Erythroblast (primary cell): ENCODE measurements around the gene TSPAN3.

Experiments
- GATA1 ChIP-seq: IDR thresholded peaks from 2 replicates; pipeline ENCODE4 v1.6.1; 2011; ENCODE audit warnings: low read depth, mild to moderate bottlenecking, control low read depth, low read length, moderate library complexity
- POLR2A ChIP-seq: IDR thresholded peaks from 2 replicates; pipeline ENCODE4 v1.6.1; 2011; ENCODE audit warnings: mild to moderate bottlenecking, low read length

DNA sequence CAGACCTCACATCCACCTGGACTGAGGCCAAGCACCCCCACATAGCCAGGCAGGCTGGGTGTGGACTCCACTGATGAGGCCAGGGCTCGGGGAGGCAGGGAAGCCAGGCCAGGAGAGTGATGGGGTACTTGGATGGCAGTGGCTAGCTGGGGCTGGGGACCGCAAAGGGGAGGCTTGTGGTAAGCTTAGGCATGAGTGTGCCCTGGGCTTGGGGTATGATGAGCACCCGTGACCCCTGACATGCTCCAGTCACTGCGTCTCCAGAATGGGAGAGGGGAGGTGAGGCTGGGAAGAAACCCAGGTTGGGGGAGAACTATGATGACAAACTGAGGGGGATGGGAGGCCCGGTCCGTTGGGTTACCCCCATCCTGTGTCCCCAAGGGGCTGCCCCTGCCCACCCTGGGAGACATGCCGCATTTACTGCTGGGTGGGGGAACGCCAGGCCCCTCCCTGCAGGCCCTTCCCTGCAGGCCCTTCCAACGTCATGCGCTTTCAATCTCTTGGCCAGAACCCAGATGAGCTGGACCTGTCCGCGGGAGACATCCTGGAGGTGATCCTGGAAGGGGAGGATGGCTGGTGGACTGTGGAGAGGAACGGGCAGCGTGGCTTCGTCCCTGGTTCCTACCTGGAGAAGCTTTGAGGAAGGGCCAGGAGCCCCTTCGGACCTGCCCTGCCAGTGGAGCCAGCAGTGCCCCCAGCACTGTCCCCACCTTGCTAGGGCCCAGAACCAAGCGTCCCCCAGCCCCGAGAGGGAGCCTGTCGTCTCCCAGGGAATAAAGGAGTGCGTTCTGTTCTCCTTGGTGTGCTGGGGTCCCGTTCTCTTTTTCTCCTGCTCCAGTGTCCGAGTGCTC, 34.1 kb downstream of the TSPAN3 start:
- TF ChIP-seq GATA1, result no peak
- TF ChIP-seq POLR2A, result no peak
